Measurements from ENCODE around the gene TPTE2.
"Not testable (repeated sequence)": the region's sequence is repeated elsewhere in the genome, so short reads cannot be mapped to it uniquely, and the experiment has no call there.

The TPTE2 gene

GRCh38 chr13:19382746-19383511 is 178.4 kb downstream of the TPTE2 start:
- FAIRE-seq: not testable (repeated sequence)

GRCh38 chr13:19382111-19382510 is 179.2 kb downstream of the TPTE2 start:
- no peak for DNase-seq (ENCODE audit: insufficient read length, low spot score)
- TF ChIP-seq POLR2A (IDR thresholded peaks at IDR 0.05; ENCODE audit: low read depth, low read length) (no peak), SPI1 (IDR thresholded peaks at IDR 0.05; ENCODE audit: low read depth, low read length) (no peak), POLR2AphosphoS5 (IDR thresholded peaks at IDR 0.05; ENCODE audit: low read depth, low read length) (no peak), TAF1 (IDR thresholded peaks at IDR 0.05; ENCODE audit: low read depth, low read length) (no peak), POU2F2 (IDR thresholded peaks at IDR 0.05; ENCODE audit: low read depth, low read length) (no peak), PAX5 (IDR thresholded peaks at IDR 0.05; ENCODE audit: insufficient read depth, low read length, severe bottlenecking) (no peak)
- FAIRE-seq: no peak

More at GRCh38 chr13:19382746-19383511, 178.4 kb downstream of the TPTE2 start:
- not testable (repeated sequence) for DNase-seq (ENCODE audit: insufficient read length, low spot score)
